DOHH2 (cell line): ENCODE data around the gene NOS1.

Experiments
- EZH2phosphoT487 ChIP-seq: fragments of 200-600 bp; sonication (generic); IDR thresholded peaks from 2 replicates; pipeline ENCODE4 v1.6.1; 2017; ENCODE audit warnings: borderline replicate concordance, mild to moderate bottlenecking, antibody characterized with exemption, low read length, moderate library complexity, mixed read lengths
- TF ChIP-seq, protein P1 (sequence below): fragments of 200-600 bp; sonication (generic); IDR thresholded peaks from one replicate; pipeline ENCODE4 v1.5.1; 2014; ENCODE audit warnings: antibody characterized with exemption, mild to moderate bottlenecking, low read depth, low read length; ENCODE audit not compliant: poor library complexity, severe bottlenecking

DNA sequence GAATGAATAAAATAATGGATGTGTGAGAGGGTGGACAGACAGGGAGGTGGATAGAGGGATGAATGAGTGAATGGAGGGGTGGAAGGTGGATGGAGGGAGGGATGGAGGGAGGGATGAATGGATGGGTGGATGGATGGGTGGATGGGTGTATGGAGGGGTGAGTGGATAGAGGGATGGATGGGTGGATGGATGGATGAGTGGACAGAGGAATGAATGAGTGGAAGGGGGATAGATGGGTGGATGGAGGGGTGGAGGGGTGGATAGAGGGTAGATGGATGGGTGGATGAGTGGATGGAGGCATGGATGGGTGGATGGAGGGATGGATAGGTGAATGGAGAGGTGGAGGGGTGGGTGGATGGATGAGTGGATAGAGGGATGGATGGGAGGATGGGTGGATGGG is 47.9 kb upstream of the NOS1 start:
- TF ChIP-seq, protein P1, sequence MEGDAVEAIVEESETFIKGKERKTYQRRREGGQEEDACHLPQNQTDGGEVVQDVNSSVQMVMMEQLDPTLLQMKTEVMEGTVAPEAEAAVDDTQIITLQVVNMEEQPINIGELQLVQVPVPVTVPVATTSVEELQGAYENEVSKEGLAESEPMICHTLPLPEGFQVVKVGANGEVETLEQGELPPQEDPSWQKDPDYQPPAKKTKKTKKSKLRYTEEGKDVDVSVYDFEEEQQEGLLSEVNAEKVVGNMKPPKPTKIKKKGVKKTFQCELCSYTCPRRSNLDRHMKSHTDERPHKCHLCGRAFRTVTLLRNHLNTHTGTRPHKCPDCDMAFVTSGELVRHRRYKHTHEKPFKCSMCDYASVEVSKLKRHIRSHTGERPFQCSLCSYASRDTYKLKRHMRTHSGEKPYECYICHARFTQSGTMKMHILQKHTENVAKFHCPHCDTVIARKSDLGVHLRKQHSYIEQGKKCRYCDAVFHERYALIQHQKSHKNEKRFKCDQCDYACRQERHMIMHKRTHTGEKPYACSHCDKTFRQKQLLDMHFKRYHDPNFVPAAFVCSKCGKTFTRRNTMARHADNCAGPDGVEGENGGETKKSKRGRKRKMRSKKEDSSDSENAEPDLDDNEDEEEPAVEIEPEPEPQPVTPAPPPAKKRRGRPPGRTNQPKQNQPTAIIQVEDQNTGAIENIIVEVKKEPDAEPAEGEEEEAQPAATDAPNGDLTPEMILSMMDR: no peak
- TF ChIP-seq EZH2phosphoT487: no peak
